Vagina (tissue), 2 donors: Measurements from ENCODE around the gene MOB3A. TPM values are rescaled to one million over a fixed set of nuclear protein-coding genes. Genes with fewer than 3 reads are reported as not detected.

Source experiments
- DNase-seq, 2 donors: peaks; one replicate each; pipeline ENCODE4 v3.0.0-alpha.2; 2017; ENCODE audit errors: extremely low spot score in 2 of 2
- H3K27ac ChIP-seq: fragments of 200-600 bp; sonication (generic); one replicate; pipeline ENCODE4 v1.5.1; 2019
- H3K27me3 ChIP-seq: fragments of 200-600 bp; sonication (generic); one replicate; pipeline ENCODE4 v1.5.1; 2019
- H3K36me3 ChIP-seq, 2 donors: fragments of 200-600 bp; sonication (generic); one replicate each; pipeline ENCODE4 v1.5.1; 2017 to 2019
- H3K4me1 ChIP-seq: fragments of 200-600 bp; sonication (generic); one replicate; pipeline ENCODE4 v1.5.1; 2019
- H3K4me3 ChIP-seq, 2 donors: fragments of 200-600 bp; sonication (generic); 1 replicate in 1 of 2; 2 replicates in 1 of 2; pipeline ENCODE4 v1.5.1; 2016 to 2019
- H3K9me3 ChIP-seq: fragments of 200-600 bp; sonication (generic); one replicate; pipeline ENCODE4 v1.5.1; 2019
- CTCF ChIP-seq, 3 experiments: fragments of 450-650 bp in 2 of 3; fragments of 200-600 bp in 1 of 3; sonication (generic) in 1 of 3; IDR thresholded peaks; one replicate each; pipeline ENCODE4 v1.5.1; 2017 to 2019; ENCODE audit warnings: antibody characterized with exemption in 3 of 3, mild to moderate bottlenecking in 2 of 3, moderate library complexity in 2 of 3
- POLR2A ChIP-seq, 2 donors: fragments of 450-650 bp; IDR thresholded peaks; one replicate each; pipeline ENCODE4 v1.6.1; 2017; ENCODE audit warnings: antibody characterized with exemption in 2 of 2, mild to moderate bottlenecking in 2 of 2, moderate library complexity in 2 of 2
- POLR2AphosphoS5 ChIP-seq, 2 donors: sonication (generic); formaldehyde crosslinking; IDR thresholded peaks; one replicate each; pipeline ENCODE4 v1.9.0; 2017; ENCODE audit warnings: antibody characterized with exemption in 2 of 2, mild to moderate bottlenecking in 2 of 2, low read depth in 1 of 2; ENCODE audit not compliant: insufficient read depth in 1 of 2
- intact Hi-C: fragments of 100-400 bp; cut with DNase I; formaldehyde crosslinking; loops from one replicate; pipeline ENCODE4 v1.15.1; 2023
- total RNA-seq: library from RNA; depleted of rRNA; stranded (reverse); fragments of >200 nt; gene quantifications from one replicate; pipeline ENCODE4 v1.2.3, GENCODE V29; 2016

MOB3A gene
- total RNA-seq, 1 donor from 2014 or later: 50.6 TPM

GRCh38 chr19:2122982-2123381, 26.9 kb upstream of the MOB3A start:
- no peak for DNase-seq
- intact Hi-C loops: no loop called here
- Histone ChIP-seq H3K27me3 (no peaks in the 10 kb centered on the region), H3K4me3 (no peak overlapping the region), H3K36me3 (peaks cover 0 to 89% of the 10 kb centered on the region in 2 donors), H3K9me3 (no peaks in the 10 kb centered on the region), H3K4me1 (no peaks in the 10 kb centered on the region), H3K27ac (no peak overlapping the region)
- no peak for TF ChIP-seq CTCF (IDR thresholded peaks at IDR 0.05)
- TF ChIP-seq POLR2AphosphoS5 (IDR thresholded peaks at IDR 0.05; ENCODE audit: insufficient read depth in 1 of 2, low read depth in 1 of 2): no peak
- TF ChIP-seq POLR2A (IDR thresholded peaks at IDR 0.05): no peak

- no peaks in the 10 kb centered on the region for H3K9me3 ChIP-seq
- no peak overlapping the region for H3K27ac ChIP-seq
- H3K4me3 ChIP-seq: no peak overlapping the region
- TF ChIP-seq POLR2A (IDR thresholded peaks at IDR 0.05) (no peak), POLR2AphosphoS5 (IDR thresholded peaks at IDR 0.05; ENCODE audit: insufficient read depth in 1 of 2, low read depth in 1 of 2) (no peak), CTCF (IDR thresholded peaks at IDR 0.05) (no peak)
- peaks cover 0 to 89% of the 10 kb centered on the region in 2 donors for H3K36me3 ChIP-seq
- no peaks in the 10 kb centered on the region for H3K27me3 ChIP-seq
- no peaks in the 10 kb centered on the region for H3K4me1 ChIP-seq
- intact Hi-C loops: no loop called here
- no peak for DNase-seq
These were observed 26.1 kb upstream of the MOB3A start for GRCh38 chr19:2122251-2122650.

GRCh38 chr19:2121416-2122051, 25.4 kb upstream of the MOB3A start:
- H3K9me3 ChIP-seq: no peaks in the 10 kb centered on the region
- TF ChIP-seq CTCF (IDR thresholded peaks at IDR 0.05): no peak
- no peak for TF ChIP-seq POLR2A (IDR thresholded peaks at IDR 0.05)
- no peak for TF ChIP-seq POLR2AphosphoS5 (IDR thresholded peaks at IDR 0.05; ENCODE audit: insufficient read depth in 1 of 2, low read depth in 1 of 2)
- DNase-seq: no peak
- no peaks in the 10 kb centered on the region for H3K4me1 ChIP-seq
- H3K36me3 ChIP-seq: peaks cover 0 to 90% of the 10 kb centered on the region in 2 donors
- H3K27ac ChIP-seq: no peak overlapping the region
- no peak overlapping the region for H3K4me3 ChIP-seq
- intact Hi-C loops: no loop called here
- no peaks in the 10 kb centered on the region for H3K27me3 ChIP-seq

GRCh38 chr19:2120821-2121220, 24.7 kb upstream of the MOB3A start:
- intact Hi-C loops: no loop called here
- no peaks in the 10 kb centered on the region for H3K4me1 ChIP-seq
- no peaks in the 10 kb centered on the region for H3K27me3 ChIP-seq
- no peak for TF ChIP-seq POLR2A (IDR thresholded peaks at IDR 0.05)
- TF ChIP-seq POLR2AphosphoS5 (IDR thresholded peaks at IDR 0.05; ENCODE audit: insufficient read depth in 1 of 2, low read depth in 1 of 2): no peak
- no peaks in the 10 kb centered on the region for H3K9me3 ChIP-seq
- H3K36me3 ChIP-seq: peaks cover 0 to 93% of the 10 kb centered on the region in 2 donors
- no peak overlapping the region for H3K4me3 ChIP-seq
- DNase-seq: no peak
- no peak overlapping the region for H3K27ac ChIP-seq

- Histone ChIP-seq H3K4me1 (no peaks in the 10 kb centered on the region), H3K27ac (no peak overlapping the region), H3K4me3 (no peak overlapping the region), H3K9me3 (no peaks in the 10 kb centered on the region), H3K36me3 (peaks cover 0 to 94% of the 10 kb centered on the region in 2 donors), H3K27me3 (no peaks in the 10 kb centered on the region)
- intact Hi-C loops: no loop called here
- TF ChIP-seq CTCF (IDR thresholded peaks at IDR 0.05) (no peak), POLR2A (IDR thresholded peaks at IDR 0.05) (no peak), POLR2AphosphoS5 (IDR thresholded peaks at IDR 0.05; ENCODE audit: insufficient read depth in 1 of 2, low read depth in 1 of 2) (no peak)
- DNase-seq: no peak
These were observed 24.0 kb upstream of the MOB3A start for GRCh38 chr19:2119921-2120785.
